ENCODE results near the gene KRT8. TPM values are rescaled to one million over a fixed set of nuclear protein-coding genes. Genes with fewer than 3 reads are reported as not detected.

KRT8 gene
- total RNA-seq, 1 donor from 2014 or later = 2,570 TPM

DNA sequence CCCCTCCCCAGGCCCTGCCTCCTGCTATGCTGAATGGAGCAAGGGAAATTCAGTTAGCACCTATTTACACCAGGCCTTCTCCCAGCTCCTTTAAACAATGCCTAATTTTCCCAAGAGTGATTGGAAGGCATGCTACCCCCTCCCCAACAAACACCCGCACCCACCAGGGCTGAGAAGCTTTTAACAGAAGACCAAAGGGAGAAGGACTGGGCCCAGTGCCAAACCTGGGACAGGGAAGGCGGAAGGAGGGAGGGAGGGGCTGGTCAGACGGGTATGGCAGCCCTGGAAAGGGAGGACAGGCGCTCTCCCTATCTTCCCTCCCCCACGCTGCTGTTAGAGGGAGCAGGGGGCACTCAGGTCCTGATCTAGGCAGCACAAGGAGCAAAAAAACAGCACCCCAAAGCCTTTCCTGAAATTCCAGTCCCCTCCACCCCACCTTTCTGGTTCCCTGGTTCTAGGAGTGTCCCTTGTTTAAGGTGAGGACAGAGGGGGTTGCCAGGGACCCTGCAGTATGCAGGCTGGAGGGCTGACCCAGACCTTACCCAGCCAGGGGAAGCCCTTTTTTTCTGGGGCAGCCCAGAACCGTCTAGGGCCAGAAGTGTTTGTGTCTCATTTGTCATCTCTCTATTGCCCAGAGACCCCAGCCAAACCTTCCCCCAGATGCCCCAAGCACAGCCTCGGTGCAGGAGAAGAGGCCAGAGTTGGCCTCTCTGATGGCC is 2.4 kb upstream of the KRT8 start:
- H3K4me1 ChIP-seq (ENCODE audit: insufficient read depth, low read length) = peaks cover 32% of the 10 kb centered on the region
- H3K4me3 Mint-ChIP-seq (ENCODE audit: unreplicated experiment) = peak overlapping the region; percentile 74
- no peaks in the 10 kb centered on the region for H4K20me1 ChIP-seq (ENCODE audit: insufficient read depth, low read length)
- H3K9me3 ChIP-seq (ENCODE audit: insufficient read depth, low read depth, low read length) = no peaks in the 10 kb centered on the region
- no peak overlapping the region for H3K4me3 ChIP-seq (ENCODE audit: insufficient read depth, low read depth, low read length)
- no peaks in the 10 kb centered on the region for H3K27me3 ChIP-seq (ENCODE audit: insufficient read depth, low read length)
- peak overlapping the region; percentile 84 for H3K27ac ChIP-seq (ENCODE audit: low read depth, low read length)
- H3K27me3 Mint-ChIP-seq (ENCODE audit: low read depth, unreplicated experiment) = no peaks in the 10 kb centered on the region
- peak overlapping the region; percentile 58 for H2AFZ ChIP-seq (ENCODE audit: low read depth, low read length)
- peak overlapping the region; percentile 71 for H3K9ac ChIP-seq (ENCODE audit: low read length)
- peaks cover 7% of the 10 kb centered on the region for H3K36me3 Mint-ChIP-seq (ENCODE audit: low read depth, unreplicated experiment)
- peaks cover 3% of the 10 kb centered on the region for H3K9me3 Mint-ChIP-seq (ENCODE audit: unreplicated experiment)
- peak; percentile 33 for DNase-seq (ENCODE audit: low read depth)
- no peak for FAIRE-seq
- H3K4me1 Mint-ChIP-seq (ENCODE audit: low read depth, unreplicated experiment) = peaks cover 32% of the 10 kb centered on the region
- H3K79me2 ChIP-seq (ENCODE audit: insufficient read depth, low read length) = no peaks in the 10 kb centered on the region
- TF ChIP-seq EZH2 (IDR thresholded peaks at IDR 0.05; ENCODE audit: insufficient read depth, low read length) = no peak
- TF ChIP-seq, protein P1, sequence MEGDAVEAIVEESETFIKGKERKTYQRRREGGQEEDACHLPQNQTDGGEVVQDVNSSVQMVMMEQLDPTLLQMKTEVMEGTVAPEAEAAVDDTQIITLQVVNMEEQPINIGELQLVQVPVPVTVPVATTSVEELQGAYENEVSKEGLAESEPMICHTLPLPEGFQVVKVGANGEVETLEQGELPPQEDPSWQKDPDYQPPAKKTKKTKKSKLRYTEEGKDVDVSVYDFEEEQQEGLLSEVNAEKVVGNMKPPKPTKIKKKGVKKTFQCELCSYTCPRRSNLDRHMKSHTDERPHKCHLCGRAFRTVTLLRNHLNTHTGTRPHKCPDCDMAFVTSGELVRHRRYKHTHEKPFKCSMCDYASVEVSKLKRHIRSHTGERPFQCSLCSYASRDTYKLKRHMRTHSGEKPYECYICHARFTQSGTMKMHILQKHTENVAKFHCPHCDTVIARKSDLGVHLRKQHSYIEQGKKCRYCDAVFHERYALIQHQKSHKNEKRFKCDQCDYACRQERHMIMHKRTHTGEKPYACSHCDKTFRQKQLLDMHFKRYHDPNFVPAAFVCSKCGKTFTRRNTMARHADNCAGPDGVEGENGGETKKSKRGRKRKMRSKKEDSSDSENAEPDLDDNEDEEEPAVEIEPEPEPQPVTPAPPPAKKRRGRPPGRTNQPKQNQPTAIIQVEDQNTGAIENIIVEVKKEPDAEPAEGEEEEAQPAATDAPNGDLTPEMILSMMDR (IDR thresholded peaks at IDR 0.05; ENCODE audit: insufficient read depth, low read depth, low read length) = no peak
- H3K27ac Mint-ChIP-seq (ENCODE audit: unreplicated experiment) = peak overlapping the region; percentile 87
- H3K4me2 ChIP-seq (ENCODE audit: low read length) = peak overlapping the region; percentile 43
- no peaks in the 10 kb centered on the region for H3K36me3 ChIP-seq (ENCODE audit: insufficient read depth, low read length)

DNA sequence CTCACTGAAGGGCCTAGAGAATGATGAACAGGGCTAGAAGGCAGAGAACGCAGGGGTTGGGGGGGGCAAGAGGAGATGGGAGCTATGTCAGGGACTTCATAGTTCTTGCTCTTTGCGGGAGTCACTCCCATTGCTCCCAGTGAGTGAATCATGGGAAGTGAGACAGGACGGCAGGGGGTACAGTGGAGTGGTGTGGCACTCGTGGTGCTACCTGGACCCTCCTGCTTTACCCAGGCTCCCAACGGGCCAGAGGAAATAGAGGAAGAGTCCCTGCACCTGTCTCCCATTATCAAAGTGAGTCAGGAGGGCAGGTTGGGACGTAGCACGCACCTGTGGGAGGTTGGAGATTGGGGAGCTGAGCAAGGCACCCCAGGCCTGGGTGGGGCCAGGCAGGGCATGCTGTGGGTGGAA is 1.3 kb upstream of the KRT8 start:
- Mint-ChIP-seq H3K4me1 (ENCODE audit: low read depth, unreplicated experiment) (peaks cover 36% of the 10 kb centered on the region), H3K9me3 (ENCODE audit: unreplicated experiment) (peaks cover 3% of the 10 kb centered on the region), H3K4me3 (ENCODE audit: unreplicated experiment) (peak overlapping the region; percentile 42), H3K27ac (ENCODE audit: unreplicated experiment) (peak overlapping the region; percentile 0), H3K27me3 (ENCODE audit: low read depth, unreplicated experiment) (no peaks in the 10 kb centered on the region), H3K36me3 (ENCODE audit: low read depth, unreplicated experiment) (peaks cover 13% of the 10 kb centered on the region)
- Histone ChIP-seq H3K27me3 (ENCODE audit: insufficient read depth, low read length) (no peaks in the 10 kb centered on the region), H3K27ac (ENCODE audit: low read depth, low read length) (no peak overlapping the region), H3K9me3 (ENCODE audit: insufficient read depth, low read depth, low read length) (no peaks in the 10 kb centered on the region), H3K9ac (ENCODE audit: low read length) (no peak overlapping the region), H3K36me3 (ENCODE audit: insufficient read depth, low read length) (no peaks in the 10 kb centered on the region), H4K20me1 (ENCODE audit: insufficient read depth, low read length) (no peaks in the 10 kb centered on the region), H3K79me2 (ENCODE audit: insufficient read depth, low read length) (no peaks in the 10 kb centered on the region), H3K4me1 (ENCODE audit: insufficient read depth, low read length) (peaks cover 32% of the 10 kb centered on the region), H2AFZ (ENCODE audit: low read depth, low read length) (no peak overlapping the region), H3K4me2 (ENCODE audit: low read length) (no peak overlapping the region), H3K4me3 (ENCODE audit: insufficient read depth, low read depth, low read length) (no peak overlapping the region)
- DNase-seq (ENCODE audit: low read depth) (no peak), FAIRE-seq (no peak)
- TF ChIP-seq EZH2 (IDR thresholded peaks at IDR 0.05; ENCODE audit: insufficient read depth, low read length) = no peak
- TF ChIP-seq, protein P1 (IDR thresholded peaks at IDR 0.05; ENCODE audit: insufficient read depth, low read depth, low read length) = no peak
